SK-N-SH treated with all-trans-retinoic acid at 6 μM for 48 hours (cell line): Measurements from ENCODE around the gene PCNP.

Experiments
- ISL1 ChIP-seq: fragments of 250-450 bp; sonication (Bioruptor Pico); IDR thresholded peaks from 2 replicates; pipeline ENCODE4 v2.1.2; 2022; ENCODE audit warnings: mild to moderate bottlenecking, moderate library complexity
- TOX ChIP-seq: fragments of 250-450 bp; sonication (Bioruptor Pico); IDR thresholded peaks from 2 replicates; pipeline ENCODE4 v1.8.0; 2021; ENCODE audit warnings: mild to moderate bottlenecking, moderate library complexity, borderline replicate concordance
- TF ChIP-seq, protein P1 (sequence below): fragments of 250-450 bp; sonication (Bioruptor Pico); IDR thresholded peaks from 2 replicates; pipeline ENCODE4 v1.8.0; 2020; ENCODE audit warnings: mild to moderate bottlenecking, moderate library complexity, borderline replicate concordance

DNA sequence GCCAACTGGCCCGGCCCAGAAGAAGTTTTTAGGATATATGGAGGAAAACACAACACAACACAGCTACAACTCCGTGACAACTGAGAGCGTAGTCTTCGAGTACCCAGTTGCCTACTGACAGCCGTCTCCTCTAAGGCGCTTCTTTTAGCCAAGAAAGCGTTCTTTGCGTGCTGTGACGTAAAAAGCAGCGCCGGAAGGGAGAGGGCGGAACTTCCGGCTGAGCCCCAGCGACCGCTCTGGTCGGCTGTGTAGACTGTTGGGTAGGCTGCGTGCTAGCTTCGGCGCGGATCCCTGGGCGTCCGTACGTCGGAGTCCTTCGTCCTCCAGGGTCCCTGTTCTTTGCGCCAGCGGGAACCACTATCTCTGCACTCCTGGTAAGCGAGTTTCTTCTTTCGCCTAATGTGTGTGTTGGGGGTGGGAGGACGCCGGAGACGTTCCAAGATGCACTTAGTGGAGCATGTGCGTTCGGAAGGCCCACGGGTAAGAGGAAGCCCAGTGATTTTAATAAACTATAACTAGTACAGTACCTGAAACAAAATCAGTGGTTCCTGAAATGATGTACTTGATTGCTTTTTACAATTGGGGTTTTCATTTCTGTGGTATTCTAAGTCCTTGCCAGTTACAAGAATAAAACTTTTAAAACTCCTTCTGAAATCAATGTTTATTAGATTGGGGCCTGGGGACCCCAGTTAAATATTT, 12.2 kb upstream of the PCNP start, which contains the start of gene TRMT10C:
- no peak for TF ChIP-seq TOX
- TF ChIP-seq ISL1 (CRISPR knock-in tag): no peak
- TF ChIP-seq, protein P1, sequence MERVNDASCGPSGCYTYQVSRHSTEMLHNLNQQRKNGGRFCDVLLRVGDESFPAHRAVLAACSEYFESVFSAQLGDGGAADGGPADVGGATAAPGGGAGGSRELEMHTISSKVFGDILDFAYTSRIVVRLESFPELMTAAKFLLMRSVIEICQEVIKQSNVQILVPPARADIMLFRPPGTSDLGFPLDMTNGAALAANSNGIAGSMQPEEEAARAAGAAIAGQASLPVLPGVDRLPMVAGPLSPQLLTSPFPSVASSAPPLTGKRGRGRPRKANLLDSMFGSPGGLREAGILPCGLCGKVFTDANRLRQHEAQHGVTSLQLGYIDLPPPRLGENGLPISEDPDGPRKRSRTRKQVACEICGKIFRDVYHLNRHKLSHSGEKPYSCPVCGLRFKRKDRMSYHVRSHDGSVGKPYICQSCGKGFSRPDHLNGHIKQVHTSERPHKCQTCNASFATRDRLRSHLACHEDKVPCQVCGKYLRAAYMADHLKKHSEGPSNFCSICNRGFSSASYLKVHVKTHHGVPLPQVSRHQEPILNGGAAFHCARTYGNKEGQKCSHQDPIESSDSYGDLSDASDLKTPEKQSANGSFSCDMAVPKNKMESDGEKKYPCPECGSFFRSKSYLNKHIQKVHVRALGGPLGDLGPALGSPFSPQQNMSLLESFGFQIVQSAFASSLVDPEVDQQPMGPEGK (CRISPR knock-in tag): no peak
